HFF-Myc (cell line): Measurements from ENCODE around the gene SLC30A1.

ENCODE experiments used
- DNase-seq: peaks from one replicate; pipeline ENCODE4 v3.0.0-alpha.2; 2011; ENCODE audit warnings: low read depth; ENCODE audit errors: extremely low read depth
- H3K4me3 ChIP-seq: replicated peaks from 2 replicates; pipeline ENCODE4 v1.5.1; 2011; ENCODE audit warnings: low read depth, mild to moderate bottlenecking, control low read depth, low read length
- CTCF ChIP-seq: IDR thresholded peaks from 2 replicates; pipeline ENCODE4 v1.5.1; 2012; ENCODE audit warnings: mild to moderate bottlenecking, low read depth, low read length, control low read depth; ENCODE audit errors: missing control alignments

SLC30A1 gene

GRCh38 chr1:211613108-211613947, 34.4 kb upstream of the SLC30A1 start:
- no peak for TF ChIP-seq CTCF
- DNase-seq, result peak; percentile 45
- no peak overlapping the region for H3K4me3 ChIP-seq

- TF ChIP-seq CTCF, result no peak
- no peak for DNase-seq
- no peak overlapping the region for H3K4me3 ChIP-seq
Observed at GRCh38 chr1:211612786-211613107, 33.8 kb upstream of the SLC30A1 start.

- H3K4me3 ChIP-seq, result no peak overlapping the region
- no peak for TF ChIP-seq CTCF
- DNase-seq, result no peak
Observed at GRCh38 chr1:211611818-211612217, 32.9 kb upstream of the SLC30A1 start.

GRCh38 chr1:211610779-211611556, 32.0 kb upstream of the SLC30A1 start:
- no peak for TF ChIP-seq CTCF
- H3K4me3 ChIP-seq, result no peak overlapping the region
- DNase-seq, result no peak

GRCh38 chr1:211609120-211610024, 30.4 kb upstream of the SLC30A1 start:
- no peak for DNase-seq
- no peak overlapping the region for H3K4me3 ChIP-seq
- no peak for TF ChIP-seq CTCF

- no peak for TF ChIP-seq CTCF
- no peak for DNase-seq
- no peak overlapping the region for H3K4me3 ChIP-seq
Observed at GRCh38 chr1:211607754-211608473, 29.0 kb upstream of the SLC30A1 start.
